GM10847 (cell line): Measurements from ENCODE around the gene DCAKD.

Experiments
- POLR2A ChIP-seq: IDR thresholded peaks from 2 replicates; pipeline ENCODE4 v1.6.1; 2011; ENCODE audit not compliant: insufficient read length; ENCODE audit errors: extremely low read depth

Gene DCAKD

DNA sequence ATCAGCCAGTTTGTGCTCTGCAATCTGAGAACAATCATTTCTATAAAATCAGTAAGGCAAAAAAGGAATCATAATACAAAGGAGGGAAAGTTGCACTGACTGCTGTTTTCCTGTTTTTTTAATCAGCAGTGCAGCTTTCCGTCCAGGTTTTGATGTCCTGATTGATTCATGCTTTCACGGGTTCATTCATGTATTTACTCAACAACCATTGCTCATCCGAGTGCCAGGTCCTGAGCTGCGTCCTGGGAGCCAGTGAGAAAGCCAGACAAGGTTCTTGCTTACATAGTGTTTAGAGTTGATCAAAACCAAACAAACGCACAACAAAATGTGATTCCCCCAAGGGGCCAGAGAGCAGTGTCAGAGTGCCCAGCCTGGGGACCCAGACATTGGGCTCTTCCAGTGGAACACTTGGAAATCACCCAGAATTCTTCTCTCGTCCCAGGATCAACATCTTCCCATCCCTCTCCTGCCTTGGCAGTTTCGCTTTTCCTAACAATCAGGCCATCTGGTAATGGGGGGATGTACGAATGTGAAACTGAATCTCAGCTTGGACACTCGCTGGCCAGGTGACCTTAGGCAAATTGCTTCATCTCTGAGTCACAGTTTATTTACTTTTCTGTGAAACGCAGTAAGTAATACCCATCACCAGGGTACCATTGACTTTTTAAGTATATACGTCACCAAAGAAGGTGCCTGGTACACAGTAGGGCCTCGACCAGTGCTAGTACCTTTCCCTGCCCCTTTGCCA lies 70.0 kb downstream of the DCAKD start:
- no peak for TF ChIP-seq POLR2A

DNA sequence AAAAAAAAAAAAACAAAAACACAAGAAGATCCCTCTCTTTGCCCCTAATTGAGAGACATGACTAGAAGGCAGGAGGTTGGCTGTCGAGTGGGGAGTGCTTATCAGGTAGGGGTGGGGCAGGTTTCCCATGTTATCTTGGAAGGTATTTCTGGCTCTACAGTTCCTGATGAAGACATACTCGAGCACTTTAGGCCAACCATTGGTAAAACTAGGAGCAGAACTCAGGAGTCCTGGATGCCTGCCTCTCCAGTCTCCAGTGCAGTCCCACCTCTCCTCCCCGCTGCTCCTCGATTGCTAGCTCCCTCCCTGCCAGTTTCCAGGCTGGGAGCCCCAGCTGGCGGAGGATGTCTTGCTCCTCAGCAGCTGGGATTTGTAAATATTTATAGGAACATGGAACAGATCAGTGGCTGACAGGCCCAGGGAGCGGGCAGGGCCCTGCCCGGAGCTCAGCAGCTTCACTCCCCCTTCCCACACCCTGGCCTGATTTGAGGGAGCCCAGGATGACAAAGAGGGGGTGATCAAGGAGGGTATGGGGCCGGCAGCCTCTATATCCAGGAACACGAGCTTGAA lies 71.9 kb downstream of the DCAKD start:
- TF ChIP-seq POLR2A, result no peak

DNA sequence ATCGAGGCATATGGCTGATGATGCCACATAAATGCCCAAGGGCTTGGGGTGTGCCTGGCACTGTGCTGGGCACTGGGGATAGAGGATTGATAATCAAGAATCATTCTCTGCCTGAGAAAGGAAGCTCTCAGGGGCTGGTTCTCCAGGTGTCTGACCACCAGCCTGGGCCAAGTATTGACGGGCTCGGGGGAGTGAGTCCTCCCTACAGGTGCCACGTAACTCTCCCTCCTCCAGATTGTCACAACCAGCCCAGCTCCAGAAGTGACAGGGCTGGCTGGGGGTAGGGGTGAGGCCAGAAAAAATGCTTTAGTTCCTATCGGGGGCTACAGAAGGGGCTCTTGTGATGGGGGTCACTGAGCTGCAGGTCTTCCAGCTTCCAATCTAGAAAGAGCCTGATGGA lies 72.6 kb downstream of the DCAKD start:
- TF ChIP-seq POLR2A, result no peak

DNA sequence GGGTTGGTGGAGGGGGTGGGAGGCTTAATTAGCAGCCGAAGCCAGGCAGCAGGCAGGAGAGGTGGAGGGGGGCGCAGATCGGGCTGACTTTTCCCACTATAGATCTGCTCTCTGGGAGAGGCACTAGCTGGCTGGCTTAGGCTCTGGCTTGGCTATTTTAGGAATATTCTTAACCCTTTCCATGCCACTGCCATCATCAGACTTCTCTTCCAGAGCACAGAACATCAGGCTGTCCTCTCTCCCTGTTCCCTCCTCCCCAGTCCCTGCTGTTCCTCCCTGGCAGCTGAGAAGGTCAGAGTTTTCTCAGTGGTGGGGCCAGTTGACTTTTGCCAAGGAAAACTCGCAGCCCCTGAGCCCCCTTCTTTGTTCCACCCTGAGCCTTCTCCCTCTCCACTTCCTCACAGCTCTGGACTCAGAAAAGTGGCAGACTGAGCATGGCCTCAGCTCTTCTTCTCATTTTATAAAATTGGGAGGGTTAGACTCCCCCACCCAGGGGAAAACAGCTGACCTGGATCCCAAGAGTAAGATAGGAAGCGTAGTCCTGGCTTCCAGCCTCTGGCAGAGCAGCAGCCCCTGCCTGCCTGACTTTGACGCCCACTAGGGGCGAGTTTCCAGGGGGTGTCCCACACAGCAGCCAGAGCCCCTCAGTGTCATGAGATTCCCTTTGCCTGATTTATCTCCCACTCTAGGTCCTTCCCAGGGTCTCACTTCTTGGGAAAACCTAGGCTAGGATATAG lies 73.5 kb downstream of the DCAKD start:
- no peak for TF ChIP-seq POLR2A

DNA sequence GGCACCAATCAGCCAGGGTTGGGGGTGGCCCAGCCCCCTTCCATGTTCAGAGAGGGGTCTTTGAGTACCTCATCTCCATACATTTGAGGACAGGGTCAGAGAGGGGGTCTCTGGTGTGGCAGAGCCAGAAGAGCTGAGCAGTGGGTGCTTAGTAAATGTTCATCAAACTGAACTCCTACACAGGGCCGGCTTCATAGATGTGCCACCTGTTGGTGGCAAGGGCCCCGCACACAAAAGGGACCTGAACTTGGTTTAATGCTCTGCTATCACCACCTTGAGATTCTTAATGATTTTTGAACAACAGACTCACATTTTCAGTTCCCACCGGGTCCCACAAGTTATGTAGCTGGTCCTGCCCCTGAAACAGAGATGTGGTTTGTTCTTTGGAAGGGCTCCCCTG lies 74.4 kb downstream of the DCAKD start:
- no peak for TF ChIP-seq POLR2A

DNA sequence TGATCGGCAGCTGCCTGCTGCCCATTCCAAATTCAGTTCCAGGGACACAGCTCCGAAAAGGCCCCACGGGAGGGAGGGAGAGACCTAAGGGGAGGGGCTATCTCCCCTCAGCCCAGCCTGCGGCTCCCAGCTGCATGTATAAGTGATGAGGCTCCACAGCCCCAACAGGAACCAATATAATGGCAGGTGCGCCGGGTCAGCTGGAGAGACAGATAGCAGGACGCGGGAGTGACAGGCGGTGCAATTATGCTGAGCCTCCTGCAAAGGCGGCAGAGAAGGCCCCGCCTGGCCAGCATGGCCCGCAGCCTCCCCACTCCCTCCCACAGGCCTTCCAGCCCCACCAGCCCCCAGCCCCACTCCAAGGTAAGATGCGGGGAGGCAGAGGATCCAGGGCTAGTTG lies 75.2 kb downstream of the DCAKD start:
- TF ChIP-seq POLR2A, result no peak
